A549 (cell line): ENCODE results near the gene CTSV.
"Not testable (repeated sequence)": the region's sequence is repeated elsewhere in the genome, so short reads cannot be mapped to it uniquely, and the experiment has no call there.

Experiments used
- CEBPB ChIP-seq, 2 experiments: fragments of >200 bp in 1 of 2; sonication (Bioruptor Twin) in 1 of 2; formaldehyde crosslinking in 1 of 2; IDR thresholded peaks; 2 replicates each; pipeline ENCODE4 v1.6.1; 2012 to 2016
- CTCF ChIP-seq: fragments of >200 bp; sonication (Bioruptor Twin); formaldehyde crosslinking; IDR thresholded peaks from 3 replicates; pipeline ENCODE4 v1.5.1; 2016
- FOXS1 ChIP-seq: fragments of 250-450 bp; sonication (Bioruptor Pico); IDR thresholded peaks from 2 replicates; pipeline ENCODE4 v1.5.0; 2020; ENCODE audit warnings: mild to moderate bottlenecking, moderate library complexity
- JUN ChIP-seq, 2 experiments: fragments of >200 bp; sonication (Bioruptor Twin); formaldehyde crosslinking; IDR thresholded peaks; 2 replicates in 1 of 2; 3 replicates in 1 of 2; pipeline ENCODE4 v1.6.1; 2016 to 2017
- PHF8 ChIP-seq: fragments of 200-600 bp; sonication (generic); IDR thresholded peaks from 2 replicates; pipeline ENCODE4 v1.6.1; 2016; ENCODE audit warnings: low read depth, mild to moderate bottlenecking, antibody characterized with exemption, moderate library complexity, borderline replicate concordance
- RFX5 ChIP-seq: fragments of 450-650 bp; IDR thresholded peaks from 2 replicates; pipeline ENCODE4 v1.7.1; 2014; ENCODE audit warnings: antibody characterized with exemption, mild to moderate bottlenecking, moderate library complexity

- TF ChIP-seq CTCF; PHF8; CEBPB (IDR thresholded peaks at IDR 0.05); FOXS1; RFX5; JUN (IDR thresholded peaks at IDR 0.05): not testable (repeated sequence)
Measured at GRCh38 chr9:97023505-97023904, 15.4 kb downstream of the CTSV start.
